Sigmoid colon (tissue), 7 donors: ENCODE data around the gene TES. TPM values are rescaled to one million over a fixed set of nuclear protein-coding genes. Genes with fewer than 3 reads are reported as not detected.

Experiments used
- DNase-seq: peaks from one replicate; pipeline ENCODE4 v3.0.0-alpha.2; 2019
- H3K27ac ChIP-seq, 4 donors: fragments of 200-600 bp; sonication (generic); one replicate each; pipeline ENCODE4 v1.5.1; 2016 to 2019; ENCODE audit warnings: mild to moderate bottlenecking in 1 of 4
- H3K27me3 ChIP-seq, 3 donors: fragments of 200-600 bp; sonication (generic); one replicate each; pipeline ENCODE4 v1.5.1; 2019; ENCODE audit warnings: mild to moderate bottlenecking in 1 of 3
- H3K36me3 ChIP-seq, 4 donors: fragments of 200-600 bp; sonication (generic); one replicate each; pipeline ENCODE4 v1.5.1; 2016 to 2019
- H3K4me1 ChIP-seq, 4 donors: fragments of 200-600 bp; sonication (generic); one replicate each; pipeline ENCODE4 v1.5.1; 2017 to 2019
- H3K4me3 ChIP-seq, 4 donors: fragments of 200-600 bp; sonication (generic); one replicate each; pipeline ENCODE4 v1.5.1; 2017 to 2019; ENCODE audit warnings: mild to moderate bottlenecking in 2 of 4, moderate library complexity in 1 of 4
- H3K9me3 ChIP-seq, 4 donors: fragments of 200-600 bp in 3 of 4; sonication (generic) in 3 of 4; one replicate each; pipeline versions ENCODE4 v1.5.1 to v1.6.1; 2013 to 2019
- EP300 ChIP-seq, 4 donors: sonication (generic); formaldehyde crosslinking; IDR thresholded peaks; one replicate each; pipeline ENCODE4 v1.6.1; 2017; ENCODE audit warnings: antibody characterized with exemption in 4 of 4
- POLR2A ChIP-seq, 2 donors: fragments of 450-650 bp; IDR thresholded peaks; one replicate each; pipeline ENCODE4 v1.6.1; 2016; ENCODE audit warnings: antibody characterized with exemption in 2 of 2, mild to moderate bottlenecking in 2 of 2, moderate library complexity in 2 of 2
- POLR2AphosphoS5 ChIP-seq, 4 donors: sonication (generic); formaldehyde crosslinking; IDR thresholded peaks; one replicate each; pipeline ENCODE4 v1.6.1; 2017; ENCODE audit warnings: antibody characterized with exemption in 4 of 4
- WGBS, 2 donors: extraction: QIAGEN DNeasy Blood & Tissue Kit; methylation state at CpG; one replicate each; pipeline ENCODE4 v1.1.7; 2013; 5-methylcytosine and 5-hydroxymethylcytosine counted together
- intact Hi-C: fragments of 100-400 bp; cut with DNase I; formaldehyde crosslinking; loops from one replicate; pipeline ENCODE4 v1.15.1; 2023
- polyA plus RNA-seq, 3 donors: library from polyadenylated mRNA; stranded (reverse); fragments of 200-250 nt; gene quantifications; one replicate each; pipeline ENCODE4 v1.2.3, GENCODE V29; 2013
- total RNA-seq, 4 donors: library from RNA; depleted of rRNA; stranded (reverse); fragments of >200 nt; gene quantifications; one replicate each; pipeline ENCODE4 v1.1.0, GENCODE V29; 2016
- TF ChIP-seq, protein P1 (sequence below), 4 experiments: fragments of 450-650 bp in 3 of 4; fragments of 200-600 bp in 1 of 4; IDR thresholded peaks; one replicate each; pipeline ENCODE4 v1.5.1; 2016 to 2019; ENCODE audit warnings: antibody characterized with exemption in 4 of 4, mild to moderate bottlenecking in 3 of 4, moderate library complexity in 2 of 4
- donor health status: healthy with polysubstance abuse.
- donor health status: Bipolar disorder and iron deficiency.
- donor health status: healthy.

TES gene
- total and polyA plus RNA-seq, 7 donors, result 53.5 to 514 (median 289) TPM

DNA sequence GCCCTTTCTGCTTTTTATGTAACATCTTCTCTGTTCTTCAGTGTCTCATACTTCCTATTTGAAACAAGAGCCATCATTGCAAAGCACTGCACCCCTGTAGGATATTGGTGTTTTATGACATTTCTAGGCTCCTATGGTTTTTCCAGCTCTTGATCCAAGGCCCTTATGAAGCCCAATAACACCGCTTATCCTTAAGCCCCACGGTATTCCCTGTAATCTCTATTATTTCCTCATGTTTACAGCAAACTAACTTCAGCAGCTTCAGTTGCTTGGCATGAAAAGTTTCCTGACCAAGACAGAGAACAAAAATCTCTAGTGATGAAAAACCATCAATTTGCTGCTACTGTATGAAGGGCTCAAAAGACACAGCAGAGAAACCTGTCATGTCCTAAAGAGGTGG lies 34.1 kb upstream of the TES start:
- Histone ChIP-seq H3K4me3 (no peak overlapping the region), H3K4me1 (peaks cover 0 to 14% (median 4%) of the 10 kb centered on the region in 4 donors), H3K9me3 (no peaks in the 10 kb centered on the region), H3K27me3 (no peaks in the 10 kb centered on the region), H3K36me3 (no peaks in the 10 kb centered on the region), H3K27ac (peak overlapping the region in 3 of 4 donors; percentile 7 to 57 (median 20))
- TF ChIP-seq POLR2A (IDR thresholded peaks at IDR 0.05) (no peak), EP300 (IDR thresholded peaks at IDR 0.05) (no peak), POLR2AphosphoS5 (IDR thresholded peaks at IDR 0.05) (no peak)
- TF ChIP-seq, protein P1, sequence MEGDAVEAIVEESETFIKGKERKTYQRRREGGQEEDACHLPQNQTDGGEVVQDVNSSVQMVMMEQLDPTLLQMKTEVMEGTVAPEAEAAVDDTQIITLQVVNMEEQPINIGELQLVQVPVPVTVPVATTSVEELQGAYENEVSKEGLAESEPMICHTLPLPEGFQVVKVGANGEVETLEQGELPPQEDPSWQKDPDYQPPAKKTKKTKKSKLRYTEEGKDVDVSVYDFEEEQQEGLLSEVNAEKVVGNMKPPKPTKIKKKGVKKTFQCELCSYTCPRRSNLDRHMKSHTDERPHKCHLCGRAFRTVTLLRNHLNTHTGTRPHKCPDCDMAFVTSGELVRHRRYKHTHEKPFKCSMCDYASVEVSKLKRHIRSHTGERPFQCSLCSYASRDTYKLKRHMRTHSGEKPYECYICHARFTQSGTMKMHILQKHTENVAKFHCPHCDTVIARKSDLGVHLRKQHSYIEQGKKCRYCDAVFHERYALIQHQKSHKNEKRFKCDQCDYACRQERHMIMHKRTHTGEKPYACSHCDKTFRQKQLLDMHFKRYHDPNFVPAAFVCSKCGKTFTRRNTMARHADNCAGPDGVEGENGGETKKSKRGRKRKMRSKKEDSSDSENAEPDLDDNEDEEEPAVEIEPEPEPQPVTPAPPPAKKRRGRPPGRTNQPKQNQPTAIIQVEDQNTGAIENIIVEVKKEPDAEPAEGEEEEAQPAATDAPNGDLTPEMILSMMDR (IDR thresholded peaks at IDR 0.05), result no peak
- 79 to 81% methylated on average over 2 of the region's 2 CpGs for WGBS, 2 donors
- intact Hi-C loops, result loop anchor here (10.0 kb wide), 1 partner anchor 169 kb away; no protein-coding TSS in a partner anchor
- no peak for DNase-seq

- DNase-seq, result no peak
- Histone ChIP-seq H3K27ac (peak overlapping the region in 3 of 4 donors; percentile 7 to 57 (median 20)), H3K9me3 (no peaks in the 10 kb centered on the region), H3K4me1 (peaks cover 0 to 14% (median 4%) of the 10 kb centered on the region in 4 donors), H3K36me3 (no peaks in the 10 kb centered on the region), H3K4me3 (no peak overlapping the region), H3K27me3 (no peaks in the 10 kb centered on the region)
- 88 to 90% methylated on average over 3 of the region's 3 CpGs for WGBS, 2 donors
- intact Hi-C loops, result loop anchor here (10.0 kb wide), 1 partner anchor 168 kb away; no protein-coding TSS in a partner anchor
- no peak for TF ChIP-seq POLR2AphosphoS5 (IDR thresholded peaks at IDR 0.05)
- no peak for TF ChIP-seq EP300 (IDR thresholded peaks at IDR 0.05)
- TF ChIP-seq, protein P1 (IDR thresholded peaks at IDR 0.05), result no peak
- no peak for TF ChIP-seq POLR2A (IDR thresholded peaks at IDR 0.05)
Observed at GRCh38 chr7:116177009-116177408, 33.3 kb upstream of the TES start.

- Histone ChIP-seq H3K27ac (no peak overlapping the region), H3K27me3 (peaks cover 0 to 3% (median 0%) of the 10 kb centered on the region in 3 donors), H3K4me3 (no peak overlapping the region), H3K36me3 (no peaks in the 10 kb centered on the region), H3K9me3 (peaks cover 0 to 2% (median 0%) of the 10 kb centered on the region in 4 donors), H3K4me1 (peaks cover 0 to 14% (median 4%) of the 10 kb centered on the region in 4 donors)
- TF ChIP-seq, protein P1 (IDR thresholded peaks at IDR 0.05), result peak; percentile 59 to 84 (median 67)
- TF ChIP-seq EP300 (IDR thresholded peaks at IDR 0.05) (no peak), POLR2A (IDR thresholded peaks at IDR 0.05) (no peak), POLR2AphosphoS5 (IDR thresholded peaks at IDR 0.05) (no peak)
- no peak for DNase-seq
- intact Hi-C loops, result loop anchor here (1.0 kb wide), 1 partner anchor 57 kb away; no protein-coding TSS in a partner anchor
- WGBS, 2 donors, result 32 to 59% methylated on average over 2 of the region's 2 CpGs
Observed at GRCh38 chr7:116180302-116180701, 30.0 kb upstream of the TES start.

- no peak for DNase-seq
- no peak for TF ChIP-seq POLR2A (IDR thresholded peaks at IDR 0.05)
- TF ChIP-seq, protein P1 (IDR thresholded peaks at IDR 0.05), result no peak
- no peak for TF ChIP-seq POLR2AphosphoS5 (IDR thresholded peaks at IDR 0.05)
- no peak for TF ChIP-seq EP300 (IDR thresholded peaks at IDR 0.05)
- no peak overlapping the region for H3K4me3 ChIP-seq
- peaks cover 0 to 3% (median 0%) of the 10 kb centered on the region in 3 donors for H3K27me3 ChIP-seq
- WGBS, 2 donors, result 97% methylated on average over 30 of the region's 30 CpGs
- no peaks in the 10 kb centered on the region for H3K36me3 ChIP-seq
- no peak overlapping the region for H3K27ac ChIP-seq
- intact Hi-C loops, result no loop called here
- peaks cover 0 to 2% (median 0%) of the 10 kb centered on the region in 4 donors for H3K9me3 ChIP-seq
- peaks cover 0 to 6% (median under 1%) of the 10 kb centered on the region in 4 donors for H3K4me1 ChIP-seq
Observed at GRCh38 chr7:116182023-116182422, 28.3 kb upstream of the TES start.

DNA sequence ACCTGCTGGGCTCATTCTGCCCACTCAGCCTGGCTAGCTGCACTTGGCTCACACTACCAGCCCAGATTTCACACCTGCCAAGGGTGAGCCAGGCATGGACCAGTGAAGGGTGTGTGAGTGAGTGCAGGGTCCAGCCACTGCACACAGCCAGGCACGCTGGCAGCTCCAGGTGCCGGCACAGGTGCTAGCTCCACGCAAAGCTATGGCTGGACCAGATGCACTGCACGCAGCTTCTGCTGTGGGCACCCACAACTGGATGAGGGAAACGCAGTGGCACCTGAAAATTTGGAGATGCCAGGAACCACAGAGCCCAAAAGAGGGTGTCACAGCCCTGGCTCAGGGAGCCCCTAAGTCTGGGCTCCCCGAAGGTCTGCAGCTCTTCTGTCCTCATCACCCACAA lies 24.9 kb upstream of the TES start:
- Histone ChIP-seq H3K4me1 (no peaks in the 10 kb centered on the region), H3K36me3 (no peaks in the 10 kb centered on the region), H3K4me3 (no peak overlapping the region), H3K9me3 (peaks cover 0 to 5% (median 0%) of the 10 kb centered on the region in 4 donors), H3K27me3 (peaks cover 0 to 3% (median 0%) of the 10 kb centered on the region in 3 donors), H3K27ac (no peak overlapping the region)
- WGBS, 2 donors, result 93 to 96% methylated on average over 6 of the region's 6 CpGs
- TF ChIP-seq EP300 (IDR thresholded peaks at IDR 0.05), result no peak
- TF ChIP-seq, protein P1 (IDR thresholded peaks at IDR 0.05), result no peak
- no peak for TF ChIP-seq POLR2AphosphoS5 (IDR thresholded peaks at IDR 0.05)
- TF ChIP-seq POLR2A (IDR thresholded peaks at IDR 0.05), result no peak
- DNase-seq, result no peak
- intact Hi-C loops, result no loop called here
